GM11168 (cell line): ENCODE results near the gene POT1.

Experiments
- in situ Hi-C: fragments of 300-500 bp; cut with MboI; formaldehyde crosslinking; loops from one replicate; pipeline ENCODE4 v1.12.0; 2022; ENCODE audit warnings: low sequenced_read_pairs; ENCODE audit not compliant: unreplicated experiment

The POT1 gene

DNA sequence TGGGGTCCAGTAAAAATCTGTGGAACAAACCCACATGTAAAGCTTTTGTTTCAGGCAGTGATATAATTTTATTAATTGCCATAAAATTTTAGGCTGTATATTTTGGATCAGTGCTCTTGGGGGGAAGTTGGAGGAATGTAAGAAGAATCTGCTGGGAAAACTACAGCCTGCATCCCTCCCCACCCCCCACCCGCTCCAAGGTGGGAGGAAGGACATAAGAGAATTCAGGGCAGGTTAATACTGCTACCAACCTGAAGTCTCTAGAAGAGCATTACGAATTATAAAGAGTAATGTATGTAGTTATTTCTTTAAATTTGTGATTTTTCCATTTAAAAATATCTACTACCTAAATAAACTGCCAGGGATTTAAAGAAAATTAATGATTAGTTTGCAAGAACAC, 116.9 kb downstream of the POT1 start:
- in situ Hi-C loops: no loop called here

DNA sequence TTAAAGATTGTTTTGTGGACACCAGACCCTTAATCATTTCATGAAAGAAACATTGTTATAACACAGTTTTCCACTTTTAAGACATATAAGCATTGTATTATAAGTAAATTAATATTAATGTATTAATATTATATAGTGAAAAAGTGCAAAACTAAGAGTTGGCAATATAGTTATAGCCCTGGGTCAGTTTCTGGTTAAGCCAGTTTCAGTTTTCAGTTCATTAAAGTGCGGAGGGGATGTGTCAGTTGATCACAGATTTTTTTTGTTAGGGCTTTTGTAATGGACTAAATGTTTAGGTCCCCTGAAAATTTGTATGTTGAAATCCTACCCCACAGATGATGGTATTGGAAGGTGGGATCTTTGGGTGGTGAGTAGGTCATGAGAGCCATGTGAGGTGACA, 118.3 kb downstream of the POT1 start:
- in situ Hi-C loops: no loop called here

DNA sequence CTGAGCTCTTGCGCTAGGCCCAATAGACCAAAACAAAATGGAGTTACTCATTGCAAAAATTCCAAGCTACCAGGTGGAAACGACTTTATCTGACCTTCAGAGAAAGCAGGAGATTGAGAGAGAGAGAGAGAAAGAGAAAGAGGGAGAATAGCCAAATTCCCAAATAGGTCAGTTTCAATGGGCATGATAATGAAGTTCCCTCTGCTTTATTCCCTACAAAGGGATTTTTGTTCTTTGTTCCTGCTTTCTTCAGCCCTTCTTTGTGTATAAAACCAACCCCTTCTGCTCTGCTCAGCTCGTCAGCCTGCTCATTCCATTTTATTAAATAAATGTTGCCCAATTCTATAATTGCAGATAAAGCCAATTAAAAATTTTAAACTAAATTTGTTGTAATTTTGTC, 119.0 kb downstream of the POT1 start:
- in situ Hi-C loops: no loop called here

DNA sequence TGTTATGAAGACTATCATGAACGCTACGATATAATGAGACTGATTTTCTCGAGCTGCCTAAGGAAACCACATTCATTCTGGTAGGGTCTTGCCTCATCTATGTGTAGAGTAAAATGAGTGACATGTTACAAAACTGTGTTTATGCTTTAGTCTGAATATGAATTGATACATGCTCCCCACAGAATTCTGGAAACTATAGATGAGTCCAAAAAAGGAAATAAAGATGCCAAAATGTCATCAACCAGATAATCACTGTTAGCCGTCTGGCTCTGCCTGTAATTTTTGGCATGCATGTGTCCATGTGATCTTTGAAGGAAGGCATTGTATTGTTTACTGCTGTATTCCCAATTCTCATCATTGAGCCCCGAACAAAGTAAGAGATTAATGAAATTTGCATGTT, 121.4 kb downstream of the POT1 start:
- in situ Hi-C loops: no loop called here

DNA sequence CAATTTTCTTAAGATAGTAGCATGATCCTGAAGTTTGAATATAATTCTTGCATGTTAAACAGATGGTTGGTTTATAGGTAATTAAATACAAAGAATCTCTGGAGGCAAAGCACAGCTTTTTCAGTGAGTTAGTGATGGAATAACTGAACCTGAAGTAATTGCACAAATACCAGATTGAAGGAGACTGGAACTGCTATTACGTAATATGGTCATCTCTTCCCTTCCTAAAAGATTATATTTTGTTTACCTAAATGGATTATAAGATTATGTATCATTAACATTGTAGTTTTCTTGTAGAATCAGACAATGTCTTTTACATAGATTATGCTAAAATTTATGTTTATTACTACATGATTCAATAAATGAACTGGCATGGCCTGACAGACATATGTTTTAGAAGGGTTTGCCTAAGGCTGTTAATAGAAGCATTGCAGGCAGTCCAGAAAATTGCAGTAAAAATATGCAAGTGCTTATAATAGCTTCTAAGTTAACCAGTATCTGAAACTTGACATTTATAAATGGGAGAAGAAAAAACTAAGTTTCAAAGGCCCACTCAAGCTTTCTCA, 128.2 kb downstream of the POT1 start:
- in situ Hi-C loops: no loop called here

DNA sequence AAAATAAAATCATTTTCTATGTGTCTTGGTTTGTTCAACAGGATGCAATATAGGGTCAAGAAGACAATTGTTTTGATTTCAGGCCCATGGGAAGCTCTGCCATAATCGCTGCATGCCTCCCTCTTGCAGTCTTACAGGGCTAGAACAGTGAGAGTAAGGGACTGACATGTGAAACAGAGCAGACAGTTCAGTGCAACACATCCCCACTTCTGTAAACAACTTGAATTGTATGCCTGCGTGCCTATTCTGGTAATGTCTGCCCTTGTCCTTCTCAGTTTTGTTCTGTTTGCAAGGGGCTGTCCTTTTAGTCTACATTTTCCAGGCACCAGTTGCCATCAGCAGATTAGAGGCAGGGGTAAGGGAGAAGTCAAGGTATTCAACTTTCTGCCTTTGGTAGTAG, 129.2 kb downstream of the POT1 start:
- in situ Hi-C loops: no loop called here

DNA sequence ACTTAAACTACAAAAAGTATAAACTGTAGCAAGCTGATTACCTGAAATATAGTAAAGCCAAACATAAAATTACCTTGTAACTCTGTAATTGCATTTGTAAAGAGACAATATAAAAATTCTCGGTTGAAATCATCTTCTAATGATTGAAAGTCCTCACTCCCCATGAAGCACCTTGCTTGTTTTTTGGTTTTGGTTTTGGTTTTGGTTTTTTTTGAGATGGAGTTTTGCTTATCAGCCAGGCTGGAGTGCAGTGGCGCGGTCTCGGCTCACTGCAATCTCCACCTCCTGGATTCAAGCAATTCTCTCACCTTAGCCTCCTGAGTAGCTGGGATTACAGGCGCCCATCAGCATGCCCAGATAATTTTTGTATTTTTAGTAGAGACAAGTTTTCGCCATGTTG, 130.2 kb downstream of the POT1 start:
- in situ Hi-C loops: no loop called here

DNA sequence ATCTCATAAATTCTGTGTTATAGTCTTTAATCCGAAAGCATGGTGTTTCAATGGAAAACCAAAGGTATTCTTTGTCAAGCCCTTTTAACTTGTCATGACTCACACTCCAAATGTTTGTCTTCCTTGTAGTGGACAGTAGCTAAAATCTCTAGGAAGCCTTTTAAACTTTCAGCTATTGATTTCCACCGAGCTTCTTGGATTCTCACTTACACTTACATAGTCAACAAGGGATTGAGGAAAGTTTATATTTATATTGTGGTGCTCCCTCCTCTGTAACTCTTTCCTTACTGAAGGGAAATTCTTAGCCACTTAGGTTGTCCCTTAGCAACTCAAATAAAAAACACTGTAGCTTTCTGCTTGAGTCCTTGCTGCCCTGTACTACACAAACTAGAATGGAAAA, 132.9 kb downstream of the POT1 start:
- in situ Hi-C loops: no loop called here

DNA sequence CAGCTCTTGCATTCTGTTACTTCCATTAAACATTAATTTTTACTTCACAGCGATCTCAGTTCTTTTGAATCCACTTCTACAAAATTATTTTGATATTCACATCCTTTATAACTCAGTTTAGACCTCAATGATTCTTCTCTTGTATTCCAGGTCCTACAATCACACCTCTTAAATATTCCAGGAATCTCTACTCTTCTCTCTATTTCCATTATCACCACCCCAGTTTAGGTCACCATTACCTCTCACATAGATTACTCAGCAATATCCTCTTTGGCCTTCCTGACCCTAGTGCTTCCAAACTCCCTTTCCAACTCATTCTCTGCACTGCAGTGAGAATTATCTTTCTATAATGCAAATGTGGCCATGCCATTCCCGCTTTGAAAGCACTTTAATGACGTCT, 136.9 kb downstream of the POT1 start:
- in situ Hi-C loops: no loop called here

DNA sequence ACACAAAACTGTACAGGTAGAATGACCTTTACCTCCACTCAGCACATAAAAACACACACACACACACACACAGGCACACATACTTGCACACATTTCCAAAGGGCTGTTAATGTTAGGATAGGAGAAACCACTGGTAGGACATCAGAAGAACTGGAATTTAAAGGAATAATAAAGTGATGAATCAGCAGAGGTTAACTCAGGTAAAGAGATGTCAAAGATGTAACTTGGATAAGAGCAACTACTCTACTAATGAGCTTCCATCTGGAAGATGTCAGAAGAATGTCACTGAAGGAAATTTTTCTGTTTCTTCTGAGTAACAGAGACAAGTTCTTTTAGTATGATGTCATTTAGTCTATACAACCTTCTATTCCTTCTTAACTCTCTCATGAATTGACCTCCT, 137.6 kb downstream of the POT1 start:
- in situ Hi-C loops: no loop called here

DNA sequence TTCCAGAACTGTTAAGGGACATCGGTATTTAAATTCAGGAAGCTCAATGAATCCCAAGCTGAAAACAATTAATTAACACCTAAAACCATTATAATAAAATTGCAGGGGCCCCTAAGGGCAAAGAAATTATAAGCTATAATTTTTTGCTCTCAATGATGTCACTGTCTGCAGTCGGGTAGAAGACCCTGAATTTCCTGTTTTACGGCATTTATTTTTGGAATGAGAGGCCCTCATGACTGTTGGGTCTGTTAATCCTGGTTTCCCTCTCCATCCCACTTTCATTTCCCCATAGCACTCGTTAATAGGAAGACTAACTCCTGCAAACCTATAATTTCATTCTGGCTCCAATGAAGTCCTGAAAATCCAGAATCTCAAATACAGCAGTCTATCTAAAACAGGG, 138.2 kb downstream of the POT1 start:
- in situ Hi-C loops: no loop called here

DNA sequence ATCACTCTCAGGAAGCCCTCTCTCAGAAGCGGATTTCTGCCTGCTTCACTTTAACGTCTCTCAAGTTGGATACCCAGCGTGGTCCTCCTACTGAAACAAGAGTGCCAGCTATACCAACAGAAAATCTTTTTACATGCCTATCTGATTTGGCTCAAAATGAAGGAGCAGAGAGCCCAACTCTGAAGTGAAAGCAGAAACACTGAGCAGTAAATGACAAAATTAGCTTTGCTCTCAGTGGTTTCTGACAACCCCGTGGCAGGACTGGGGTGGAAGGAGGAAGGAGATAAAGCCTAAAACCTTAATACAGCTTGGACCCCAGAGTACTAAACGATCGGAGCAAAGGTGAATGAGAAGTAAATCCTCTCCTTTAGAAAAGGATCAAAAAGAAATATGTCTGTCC, 139.0 kb downstream of the POT1 start:
- in situ Hi-C loops: no loop called here

DNA sequence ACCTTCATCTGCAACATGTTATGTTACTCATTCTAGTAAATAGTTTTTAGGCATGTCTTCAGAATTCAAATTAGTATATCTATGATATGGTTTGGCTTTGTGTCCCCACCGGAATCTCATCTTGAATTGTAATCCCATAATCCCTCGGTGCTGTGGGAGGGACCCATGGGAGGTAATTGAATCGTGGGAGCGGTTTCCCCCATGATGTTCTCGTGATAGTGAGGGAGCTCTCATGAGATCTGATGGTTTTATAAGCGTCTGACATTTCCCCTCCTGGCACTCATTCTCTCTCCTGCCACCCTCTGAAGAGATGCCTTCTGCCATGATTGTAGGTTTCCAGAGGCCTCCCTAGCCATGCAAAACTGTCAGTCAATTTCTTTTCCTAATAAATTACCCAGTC, 143.6 kb downstream of the POT1 start:
- in situ Hi-C loops: no loop called here

DNA sequence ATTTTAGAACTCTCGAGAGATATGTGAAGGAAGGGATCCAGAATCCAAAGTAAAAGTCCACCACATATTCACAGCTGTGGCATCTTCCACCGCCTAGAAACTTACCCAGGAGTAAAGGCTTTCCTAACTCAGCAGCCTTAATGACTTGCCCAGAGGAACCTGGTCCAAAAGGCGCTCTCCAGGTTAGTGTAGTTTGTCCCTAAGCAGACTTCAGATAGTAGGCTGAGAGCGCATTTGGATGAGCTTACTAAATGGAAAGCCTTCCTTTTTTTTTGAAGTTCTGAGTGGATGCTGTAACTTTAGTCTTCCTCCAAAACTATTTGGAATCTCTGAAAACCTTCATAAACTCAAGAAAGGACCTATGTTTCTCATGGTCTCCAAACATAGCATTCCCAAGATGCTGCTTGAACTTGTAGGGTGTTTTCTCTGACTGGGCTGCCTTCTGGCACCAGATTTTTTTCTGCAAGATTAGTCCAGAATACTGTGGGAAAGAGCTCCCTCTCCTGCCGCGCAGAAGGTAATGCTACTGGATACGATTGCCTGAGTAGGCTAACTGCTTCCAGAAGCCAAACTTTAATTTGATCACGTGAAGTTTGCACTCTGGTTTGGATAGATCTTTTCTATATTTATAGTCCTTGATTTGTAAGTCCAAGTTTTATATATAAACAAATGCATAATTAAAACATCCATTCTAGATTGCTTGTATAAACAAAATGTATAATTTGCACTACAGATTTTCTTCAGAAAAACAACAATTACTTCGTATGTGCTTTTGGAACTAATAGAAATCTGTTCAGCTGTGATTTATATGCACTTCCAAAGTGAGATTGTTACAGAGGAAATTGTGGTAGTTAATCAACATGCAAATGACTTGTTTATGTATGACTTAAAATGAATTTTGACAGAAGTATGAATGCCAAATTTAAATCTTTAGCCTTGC, 144.5 kb downstream of the POT1 start:
- in situ Hi-C loops: no loop called here

DNA sequence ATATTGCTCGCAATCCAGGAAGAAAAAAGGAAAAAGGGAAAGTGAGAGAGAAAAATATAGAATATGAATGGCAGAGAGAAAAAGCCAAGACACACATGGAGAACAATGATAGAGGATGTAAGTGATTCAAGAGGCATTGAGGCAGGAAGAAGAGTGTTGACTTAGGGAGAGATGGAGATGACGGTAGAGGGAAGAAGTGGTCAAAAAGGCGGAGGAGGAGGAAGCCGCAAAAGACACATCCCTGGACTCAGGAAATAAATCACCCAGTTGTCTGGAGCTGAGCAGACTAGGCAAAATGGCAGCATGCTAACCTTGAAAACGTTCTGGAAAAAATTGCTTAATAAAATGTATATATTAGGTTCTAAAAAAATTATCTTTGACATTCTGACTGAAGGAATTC, 146.4 kb downstream of the POT1 start:
- in situ Hi-C loops: no loop called here

DNA sequence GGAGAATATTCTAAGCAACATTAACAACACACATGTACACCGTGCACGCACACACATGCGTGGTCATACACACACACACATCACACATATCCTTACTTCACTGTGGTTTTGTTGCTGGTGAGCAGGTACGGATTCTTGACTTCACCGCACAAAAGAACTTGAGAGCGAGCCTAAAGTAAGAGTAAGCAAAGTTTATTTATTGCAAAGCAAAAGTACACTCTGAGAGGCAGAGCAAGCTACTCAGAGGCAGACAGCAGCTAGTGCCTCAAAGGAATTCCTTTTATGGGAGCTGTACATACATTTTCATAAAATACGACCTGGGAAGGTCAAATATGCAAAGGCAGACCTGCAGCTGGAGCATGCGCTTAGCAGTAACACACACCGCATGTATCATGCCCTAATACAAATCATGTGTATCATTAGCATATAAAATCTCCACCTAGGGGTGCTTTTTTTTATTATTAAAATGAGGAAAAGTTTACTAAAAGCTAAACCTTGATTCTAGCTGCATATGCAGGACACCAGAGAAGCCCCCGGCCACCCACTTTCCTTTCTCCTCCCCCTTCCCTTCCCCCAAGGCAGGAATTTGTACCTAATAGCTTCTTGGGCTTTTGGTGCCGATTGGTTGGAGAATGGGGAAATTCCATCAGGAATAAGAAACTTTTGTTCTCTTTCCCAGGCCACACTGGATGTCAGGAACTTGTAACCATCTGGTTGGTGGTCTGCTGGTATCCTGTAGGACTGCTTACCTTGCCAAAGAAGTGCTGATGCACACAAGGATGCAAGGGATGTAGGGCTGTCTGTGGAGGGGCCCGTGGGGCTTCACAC, 147.5 kb downstream of the POT1 start:
- in situ Hi-C loops: no loop called here

DNA sequence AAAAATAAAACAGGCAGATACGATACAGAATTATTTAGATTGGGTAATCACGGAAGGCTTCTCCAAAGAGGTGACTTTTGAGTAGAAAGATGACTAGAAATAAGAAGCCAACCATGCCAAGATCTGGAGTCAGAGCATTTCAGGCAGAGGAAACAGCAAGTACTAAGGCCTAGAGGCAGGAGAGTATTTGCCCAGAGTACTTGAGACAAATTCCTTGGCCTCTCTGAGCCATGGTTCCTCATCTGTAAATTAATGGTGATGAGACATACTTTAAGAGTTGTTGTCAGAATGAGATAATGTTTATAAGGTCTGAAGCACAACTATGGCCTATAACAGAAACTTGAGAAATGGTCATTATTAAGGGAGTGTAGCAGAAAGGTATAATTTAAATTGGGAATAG, 148.2 kb downstream of the POT1 start:
- in situ Hi-C loops: no loop called here

DNA sequence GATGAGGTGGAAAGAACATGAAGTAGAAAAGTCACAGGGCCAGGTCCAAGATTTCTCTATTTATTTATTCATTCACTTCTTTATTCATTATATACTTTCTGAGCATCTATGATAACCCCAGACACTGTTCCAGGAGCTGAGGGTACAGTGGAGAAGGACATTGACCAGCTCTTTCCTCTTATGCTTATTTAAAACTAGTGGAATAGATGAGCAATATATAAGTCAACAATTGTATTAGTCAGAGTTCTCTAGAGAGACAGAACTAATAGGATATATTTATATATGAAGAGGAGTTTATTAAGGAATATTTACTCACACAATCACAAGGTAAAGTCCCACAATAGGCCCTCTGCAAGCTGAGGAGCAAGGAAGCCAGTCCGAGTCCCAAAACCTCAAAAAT, 149.0 kb downstream of the POT1 start:
- in situ Hi-C loops: no loop called here

DNA sequence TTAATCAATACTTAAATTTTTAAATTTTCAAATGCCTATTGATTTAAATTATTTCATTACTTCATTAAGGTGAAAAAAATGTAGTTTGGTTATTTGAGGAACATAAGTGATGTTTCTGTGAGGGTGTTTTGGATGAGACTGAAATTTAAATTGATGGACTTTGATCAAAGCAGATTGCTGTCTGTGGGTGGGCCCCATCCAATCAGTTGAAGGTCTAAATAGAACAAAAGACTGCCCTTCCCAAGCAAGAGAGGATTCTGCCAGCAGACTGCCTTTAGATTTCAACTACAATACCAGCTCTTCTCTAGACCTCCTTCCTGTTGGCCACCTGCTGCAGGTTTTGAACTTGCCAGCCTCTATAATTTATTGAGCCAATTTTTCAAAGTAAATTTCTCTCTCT, 149.6 kb downstream of the POT1 start:
- in situ Hi-C loops: no loop called here

DNA sequence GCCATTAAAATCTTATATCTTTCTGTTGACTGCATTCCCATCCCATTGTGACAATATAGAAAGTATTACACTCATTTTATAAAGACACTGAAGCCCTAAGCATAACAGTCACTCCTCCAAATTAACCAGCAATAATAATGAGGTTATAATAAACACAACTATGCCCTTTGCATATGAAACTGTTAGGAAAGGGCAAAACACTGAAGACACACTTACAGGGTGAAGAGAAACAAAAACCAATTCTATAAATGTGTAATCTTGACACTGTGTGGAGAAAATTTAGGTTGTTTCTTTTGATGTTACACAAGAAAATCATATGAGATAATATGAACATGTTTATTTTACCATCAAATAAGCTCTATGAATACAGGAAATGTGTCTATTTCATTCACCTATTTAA, 150.0 kb downstream of the POT1 start:
- in situ Hi-C loops: no loop called here

DNA sequence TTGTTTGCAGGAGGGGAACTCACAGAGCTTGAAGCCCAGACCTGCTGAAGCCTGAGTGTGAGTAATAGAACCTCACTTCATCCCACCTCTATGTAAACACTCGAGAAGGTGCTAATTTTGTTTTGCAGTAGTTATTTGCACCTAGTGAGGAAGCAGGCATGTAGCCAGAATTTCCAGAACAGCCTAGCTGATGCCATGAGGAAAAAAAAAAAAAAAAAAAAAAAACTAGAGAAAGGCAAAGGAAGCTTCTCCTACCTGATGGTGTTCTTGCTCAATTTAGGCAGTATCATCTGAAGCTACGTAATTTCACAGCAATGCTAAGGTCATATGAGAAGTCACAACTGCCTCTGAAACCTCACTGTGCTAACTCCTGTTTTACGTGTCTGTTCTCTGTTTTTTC, 150.4 kb downstream of the POT1 start:
- in situ Hi-C loops: no loop called here
